H1 (cell line): Measurements from ENCODE around the gene SHPK. TPM values are rescaled to one million over a fixed set of nuclear protein-coding genes. Genes with fewer than 3 reads are reported as not detected.
A peak's percentile ranks its signal among the peaks of the same experiment; 100 is the strongest.

Experiments
- CBX5 ChIP-seq: fragments of 300-800, 300-1000 bp; sonication (generic); IDR thresholded peaks from 2 replicates; pipeline ENCODE4 v1.7.1; 2016; ENCODE audit warnings: antibody characterized with exemption, low read length, low read depth
- FOSL1 ChIP-seq: IDR thresholded peaks from 2 replicates; pipeline ENCODE4 v1.6.1; 2011; ENCODE audit warnings: mild to moderate bottlenecking, low read depth, low read length, moderate library complexity; ENCODE audit not compliant: insufficient read depth
- KDM4A ChIP-seq: IDR thresholded peaks from one replicate; pipeline ENCODE4 v1.7.1; 2012; ENCODE audit warnings: low read depth, mild to moderate bottlenecking, moderate library complexity, low read length, inconsistent platforms; ENCODE audit not compliant: severe bottlenecking
- KDM5A ChIP-seq: fragments of 200-600 bp; IDR thresholded peaks from 2 replicates; pipeline ENCODE4 v1.7.1; 2012; ENCODE audit warnings: mild to moderate bottlenecking, low read length, inconsistent platforms, mixed read lengths
- POLR2A ChIP-seq, 2 experiments: IDR thresholded peaks; 1 replicate in 1 of 2; 2 replicates in 1 of 2; pipeline ENCODE4 v1.6.1; 2011; ENCODE audit warnings: low read depth in 2 of 2, low read length in 2 of 2, mild to moderate bottlenecking in 2 of 2; ENCODE audit errors: control extremely low read depth in 1 of 2
- POLR2AphosphoS5 ChIP-seq: IDR thresholded peaks from 2 replicates; pipeline ENCODE4 v1.6.1; 2011; ENCODE audit warnings: low read depth, low read length
- POU5F1 ChIP-seq: IDR thresholded peaks from 2 replicates; pipeline ENCODE4 v1.6.1; 2011; ENCODE audit warnings: low read depth, mild to moderate bottlenecking, low read length, moderate library complexity
- SAP30 ChIP-seq: fragments of 300-600 bp; sonication (generic); IDR thresholded peaks from 2 replicates; pipeline ENCODE4 v1.7.1; 2012; ENCODE audit warnings: low read length, moderate library complexity, mild to moderate bottlenecking, inconsistent platforms; ENCODE audit not compliant: insufficient read depth, insufficient replicate concordance
- SP2 ChIP-seq: IDR thresholded peaks from 2 replicates; pipeline ENCODE4 v1.6.1; 2012; ENCODE audit warnings: mild to moderate bottlenecking, low read length, inconsistent platforms
- TAF7 ChIP-seq: optimal IDR thresholded peaks from 2 replicates; pipeline ENCODE3; 2011; ENCODE audit warnings: low read depth, mild to moderate bottlenecking, inconsistent platforms, low read length, moderate library complexity, borderline replicate concordance
- TCF12 ChIP-seq: IDR thresholded peaks from 2 replicates; pipeline ENCODE4 v1.6.1; 2011; ENCODE audit warnings: low read depth, mild to moderate bottlenecking, low read length
- TEAD4 ChIP-seq: IDR thresholded peaks from 2 replicates; pipeline ENCODE4 v1.6.1; 2012; ENCODE audit warnings: low read depth, low read length, inconsistent platforms, mixed read lengths
- polyA plus RNA-seq, 7 experiments: library from polyadenylated mRNA; depleted of rRNA in 3 of 7; stranded (reverse) in 5 of 7; unstranded in 2 of 7; fragments of >200 nt in 5 of 7; fragments of 200-250 nt in 2 of 7; gene quantifications; 1 replicate in 5 of 7; 2 replicates in 1 of 7; 4 replicates in 1 of 7; pipeline versions ENCODE4 v1.2.1 to v1.2.3, GENCODE V29; 2011 to 2013; ENCODE audit warnings: missing spikeins in 2 of 7, mixed read lengths in 2 of 7
- total RNA-seq: library from RNA; stranded (reverse); fragmentation: NEBNext Ultra II Directional; extraction: Animal tissue kit (Norgen Biotek cat#: 25700); gene quantifications from 2 replicates; pipeline ENCODE4 v1.2.1, GENCODE V29; 2021
- TF ChIP-seq, protein P1 (sequence below): IDR thresholded peaks from 2 replicates; pipeline ENCODE4 v1.6.1; 2012; ENCODE audit warnings: low read length, inconsistent platforms

The SHPK gene
- total and polyA plus RNA-seq, 2 of the 8 experiments (the other 6 are each of a cell fraction or from before 2014, with no cell fraction given) = 28.6 to 36.7 TPM

DNA sequence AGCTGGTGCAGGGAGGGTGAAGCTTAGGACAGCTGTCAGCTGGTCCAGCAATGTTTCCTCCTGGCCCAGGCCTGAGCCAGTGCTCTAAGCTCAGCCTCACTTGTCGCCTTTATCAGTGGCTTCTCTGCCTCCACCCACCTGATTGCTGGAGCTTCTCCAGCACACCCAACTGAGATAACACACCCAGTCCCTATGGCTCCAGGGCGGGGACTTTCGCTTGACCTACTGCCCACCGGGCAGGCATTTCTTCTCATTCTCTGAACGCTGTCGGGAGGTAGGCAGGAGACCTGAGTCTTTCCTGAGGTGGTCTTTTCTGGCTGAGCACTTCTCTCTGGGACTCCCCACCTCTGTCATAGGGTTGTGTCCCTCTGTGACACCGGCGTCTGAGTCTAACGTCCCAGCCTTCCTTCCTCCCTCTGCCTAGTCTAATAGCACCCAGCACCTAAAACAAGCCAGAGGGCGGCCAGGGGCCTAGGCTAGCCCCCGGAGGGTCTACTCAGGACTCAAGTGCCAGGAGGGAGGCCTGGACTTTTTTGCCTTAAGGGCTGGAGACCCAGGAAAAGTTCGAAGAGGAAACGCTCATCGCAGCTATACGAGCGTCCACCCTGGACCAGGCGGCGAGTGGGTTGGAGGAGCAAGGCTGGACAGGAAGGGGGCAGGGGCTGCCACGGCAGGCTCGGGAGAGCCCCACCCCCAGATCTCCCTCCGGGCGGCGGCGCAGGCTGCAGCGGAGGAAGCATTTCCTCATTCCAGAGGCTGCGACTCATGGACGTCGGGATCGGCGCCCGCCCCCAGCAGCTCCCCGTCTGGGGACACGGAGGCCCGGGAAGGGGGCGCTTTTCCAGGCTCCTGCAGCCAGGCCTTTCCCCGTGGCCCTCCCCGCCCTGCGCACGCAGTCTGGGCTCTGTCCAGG is 31.6 kb upstream of the SHPK start (continued):
- no peak for TF ChIP-seq TAF7
- no peak for TF ChIP-seq FOSL1
- no peak for TF ChIP-seq POLR2A (IDR thresholded peaks at IDR 0.05; ENCODE audit: control extremely low read depth in 1 of 2, low read depth in 2 of 2, low read length in 2 of 2)
- no peak for TF ChIP-seq KDM5A
- TF ChIP-seq TEAD4 = peak; percentile 55; the same call in 1 of the 2 replicates
- TF ChIP-seq SAP30 = no peak
- TF ChIP-seq SP2 = no peak
- TF ChIP-seq POU5F1 = no peak
- TF ChIP-seq, protein P1, sequence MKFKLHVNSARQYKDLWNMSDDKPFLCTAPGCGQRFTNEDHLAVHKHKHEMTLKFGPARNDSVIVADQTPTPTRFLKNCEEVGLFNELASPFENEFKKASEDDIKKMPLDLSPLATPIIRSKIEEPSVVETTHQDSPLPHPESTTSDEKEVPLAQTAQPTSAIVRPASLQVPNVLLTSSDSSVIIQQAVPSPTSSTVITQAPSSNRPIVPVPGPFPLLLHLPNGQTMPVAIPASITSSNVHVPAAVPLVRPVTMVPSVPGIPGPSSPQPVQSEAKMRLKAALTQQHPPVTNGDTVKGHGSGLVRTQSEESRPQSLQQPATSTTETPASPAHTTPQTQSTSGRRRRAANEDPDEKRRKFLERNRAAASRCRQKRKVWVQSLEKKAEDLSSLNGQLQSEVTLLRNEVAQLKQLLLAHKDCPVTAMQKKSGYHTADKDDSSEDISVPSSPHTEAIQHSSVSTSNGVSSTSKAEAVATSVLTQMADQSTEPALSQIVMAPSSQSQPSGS = no peak
- no peak for TF ChIP-seq TCF12
- no peak for TF ChIP-seq CBX5
- TF ChIP-seq POLR2AphosphoS5 = no peak; the same call in 1 of the 2 replicates
- peak; percentile 21 for TF ChIP-seq KDM4A
